GM12864 (cell line): ENCODE results near the gene RNF26.

ENCODE experiments used
- DNase-seq: peaks from one replicate; pipeline ENCODE4 v3.0.0-alpha.2; 2011; ENCODE audit warnings: low read depth
- H3K4me3 ChIP-seq: 2 replicates; pipeline ENCODE4 v1.5.1; 2011; ENCODE audit warnings: mild to moderate bottlenecking, low read depth, low read length, control low read depth
- CTCF ChIP-seq: IDR thresholded peaks from 2 replicates; pipeline ENCODE4 v1.5.1; 2011; ENCODE audit warnings: low read depth, mild to moderate bottlenecking, moderate library complexity, low read length, control low read depth, inconsistent platforms; ENCODE audit errors: missing control alignments

Gene RNF26

GRCh38 chr11:119319136-119319699 is 15.1 kb upstream of the RNF26 start:
- no peak for TF ChIP-seq CTCF
- peak overlapping the region; percentile 51 for H3K4me3 ChIP-seq
- DNase-seq, result no peak

GRCh38 chr11:119319700-119320239 is 14.6 kb upstream of the RNF26 start:
- no peak for TF ChIP-seq CTCF
- peak overlapping the region; percentile 51; the same call in 1 of the 2 replicates for H3K4me3 ChIP-seq
- DNase-seq, result no peak

- DNase-seq, result no peak
- TF ChIP-seq CTCF, result no peak
- peak overlapping the region; percentile 61 for H3K4me3 ChIP-seq
These were observed 14.0 kb upstream of the RNF26 start for GRCh38 chr11:119320240-119320775.

- no peak for TF ChIP-seq CTCF
- H3K4me3 ChIP-seq, result peak overlapping the region; percentile 61
- no peak for DNase-seq
These were observed 13.4 kb upstream of the RNF26 start for GRCh38 chr11:119320776-119321524.

GRCh38 chr11:119322360-119322739 is 12.0 kb upstream of the RNF26 start:
- no peak overlapping the region for H3K4me3 ChIP-seq
- peak; percentile 13 for TF ChIP-seq CTCF
- no peak for DNase-seq

GRCh38 chr11:119322921-119323531 is 11.3 kb upstream of the RNF26 start:
- TF ChIP-seq CTCF, result no peak
- no peak overlapping the region for H3K4me3 ChIP-seq
- DNase-seq, result no peak
